Neural progenitor cell (in vitro differentiated cells): ENCODE measurements around the gene ZNF618. TPM values are rescaled to one million over a fixed set of nuclear protein-coding genes. Genes with fewer than 3 reads are reported as not detected.

Experiments used
- DNase-seq: peaks from one replicate; pipeline ENCODE4 v3.0.0-alpha.2; 2016; ENCODE audit warnings: low spot score
- H2AFZ ChIP-seq: fragments of 200-600 bp; sonication (generic); replicated peaks from 2 replicates; pipeline ENCODE4 v1.6.1; 2016; ENCODE audit warnings: antibody characterized with exemption
- H3F3A ChIP-seq: fragments of 200-600 bp; sonication (generic); 2 replicates; pipeline ENCODE4 v1.6.1; 2016; ENCODE audit warnings: antibody characterized with exemption, low read depth
- H3K27ac ChIP-seq: fragments of 200-600 bp; sonication (generic); 2 replicates; pipeline ENCODE4 v1.5.1; 2016; ENCODE audit warnings: mild to moderate bottlenecking
- H3K27me3 ChIP-seq: fragments of 200-600 bp; sonication (generic); 2 replicates; pipeline ENCODE4 v1.6.1; 2016; ENCODE audit warnings: mild to moderate bottlenecking, moderate library complexity
- H3K36me3 ChIP-seq: fragments of 200-600 bp; sonication (generic); 2 replicates; pipeline ENCODE4 v1.5.1; 2016
- H3K4me1 ChIP-seq: fragments of 200-600 bp; sonication (generic); 2 replicates; pipeline ENCODE4 v1.6.1; 2016; ENCODE audit warnings: mixed run types
- H3K4me2 ChIP-seq: fragments of 200-600 bp; sonication (generic); 2 replicates; pipeline ENCODE4 v1.6.1; 2016
- H3K4me3 ChIP-seq: fragments of 200-600 bp; sonication (generic); 2 replicates; pipeline ENCODE4 v1.5.1; 2016
- H3K79me2 ChIP-seq: fragments of 200-600 bp; sonication (generic); 2 replicates; pipeline ENCODE4 v1.6.1; 2016; ENCODE audit warnings: low read depth
- H3K9ac ChIP-seq: fragments of 200-600 bp; sonication (generic); 2 replicates; pipeline ENCODE4 v1.6.1; 2016
- H3K9me3 ChIP-seq: fragments of 200-600 bp; sonication (generic); 2 replicates; pipeline ENCODE4 v1.5.1; 2016; ENCODE audit warnings: low read depth
- H4K20me1 ChIP-seq: fragments of 200-600 bp; sonication (generic); 2 replicates; pipeline ENCODE4 v1.6.1; 2016; ENCODE audit warnings: low read depth
- H3K27ac Mint-ChIP-seq: 3 replicates; pipeline ENCODE4 v1.8.0; 2021; ENCODE audit warnings: mixed read lengths
- H3K27me3 Mint-ChIP-seq: 2 replicates; pipeline ENCODE4 v1.8.0; 2022; ENCODE audit warnings: low read depth, mild to moderate bottlenecking, inconsistent platforms, moderate library complexity, mixed read lengths; ENCODE audit not compliant: insufficient read depth
- H3K36me3 Mint-ChIP-seq: 3 replicates; pipeline ENCODE4 v1.8.0; 2021; ENCODE audit warnings: mixed read lengths
- H3K4me1 Mint-ChIP-seq: 3 replicates; pipeline ENCODE4 v1.8.0; 2021; ENCODE audit warnings: mixed read lengths
- H3K4me3 Mint-ChIP-seq: 3 replicates; pipeline ENCODE4 v1.8.0; 2021; ENCODE audit warnings: mild to moderate bottlenecking, moderate library complexity, mixed read lengths
- H3K9me3 Mint-ChIP-seq: 3 replicates; pipeline ENCODE4 v1.8.0; 2020; ENCODE audit warnings: mixed read lengths
- EZH2 ChIP-seq: fragments of 200-600 bp; sonication (generic); IDR thresholded peaks from 2 replicates; pipeline ENCODE4 v1.6.1; 2017; ENCODE audit warnings: antibody characterized with exemption, mild to moderate bottlenecking, moderate library complexity
- EZH2phosphoT487 ChIP-seq: fragments of 200-600 bp; sonication (generic); IDR thresholded peaks from 2 replicates; pipeline ENCODE4 v1.6.1; 2017; ENCODE audit warnings: antibody characterized with exemption
- total RNA-seq: library from RNA; depleted of rRNA; stranded (reverse); fragments of >200 nt; gene quantifications from 2 replicates; pipeline ENCODE4 v1.2.3, GENCODE V29; 2015; ENCODE audit warnings: low replicate concordance
- TF ChIP-seq, protein P1 (sequence below): fragments of 200-600 bp; sonication (generic); IDR thresholded peaks from 2 replicates; pipeline ENCODE4 v1.5.1; 2017; ENCODE audit warnings: antibody characterized with exemption, mild to moderate bottlenecking

The ZNF618 gene
- total RNA-seq, 1 donor from 2014 or later = 10.5 TPM

DNA sequence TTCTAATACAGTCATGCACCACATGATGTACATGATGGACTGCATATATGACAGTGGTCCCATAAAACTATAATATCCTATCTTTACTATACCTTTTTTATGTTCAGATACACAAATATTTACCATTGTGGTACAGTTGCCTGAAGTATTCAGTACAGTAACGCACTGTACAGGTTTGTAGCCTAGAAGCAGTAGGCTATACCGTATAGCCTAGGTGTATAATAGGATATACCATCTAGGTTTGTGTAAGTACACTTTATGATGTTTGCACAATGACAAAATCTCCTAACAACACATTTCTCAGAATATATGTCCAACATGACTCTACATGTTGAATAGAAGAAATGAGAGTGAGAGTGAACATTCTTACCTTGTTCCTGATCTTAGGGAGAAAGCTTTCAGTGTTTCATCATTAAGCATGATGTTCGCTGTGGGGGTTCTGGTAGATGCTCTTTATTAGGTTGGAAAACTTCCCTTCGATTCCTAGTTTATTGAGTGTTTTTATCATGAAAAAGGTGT is 170.2 kb downstream of the ZNF618 start:
- peaks cover 63% of the 10 kb centered on the region for H3K36me3 Mint-ChIP-seq
- H3K27ac Mint-ChIP-seq = no peak overlapping the region
- H3K9ac ChIP-seq = no peak overlapping the region
- peaks cover 2% of the 10 kb centered on the region for H3K9me3 Mint-ChIP-seq
- no peaks in the 10 kb centered on the region for H3K4me1 ChIP-seq
- DNase-seq = no peak
- no peak overlapping the region for H3K27ac ChIP-seq
- no peaks in the 10 kb centered on the region for H3K36me3 ChIP-seq
- H3F3A ChIP-seq = no peaks in the 10 kb centered on the region
- no peaks in the 10 kb centered on the region for H3K79me2 ChIP-seq
- H4K20me1 ChIP-seq = peaks cover 3% of the 10 kb centered on the region
- no peaks in the 10 kb centered on the region for H3K27me3 ChIP-seq
- H2AFZ ChIP-seq = no peak overlapping the region
- no peak overlapping the region for H3K4me3 Mint-ChIP-seq
- no peaks in the 10 kb centered on the region for H3K27me3 Mint-ChIP-seq
- no peaks in the 10 kb centered on the region for H3K9me3 ChIP-seq
- H3K4me1 Mint-ChIP-seq = peaks cover 3% of the 10 kb centered on the region
- no peak overlapping the region for H3K4me2 ChIP-seq
- no peak overlapping the region for H3K4me3 ChIP-seq
- no peak for TF ChIP-seq EZH2

DNA sequence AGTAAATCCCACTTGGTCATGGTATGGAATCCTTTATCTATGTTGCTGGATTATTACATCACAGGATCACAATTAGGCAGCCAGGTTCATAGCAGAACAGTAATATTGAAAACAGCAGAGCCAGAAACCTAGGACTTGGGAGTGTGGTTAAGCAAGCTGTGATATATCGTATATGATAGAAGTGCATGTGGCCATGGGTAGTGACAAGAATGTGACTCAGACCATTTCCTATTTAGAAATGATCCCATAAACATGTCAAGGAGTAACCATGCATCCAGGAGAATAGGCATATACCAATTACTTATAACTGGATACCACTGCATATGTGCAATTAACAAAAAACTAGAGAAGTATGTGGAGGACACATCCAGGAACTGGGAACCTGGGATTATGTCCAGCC is 170.8 kb downstream of the ZNF618 start:
- DNase-seq = no peak
- no peak overlapping the region for H3K27ac Mint-ChIP-seq
- Histone ChIP-seq H3K36me3 (no peaks in the 10 kb centered on the region), H3K9ac (no peak overlapping the region), H2AFZ (no peak overlapping the region), H4K20me1 (peaks cover 3% of the 10 kb centered on the region), H3K9me3 (no peaks in the 10 kb centered on the region), H3F3A (no peaks in the 10 kb centered on the region), H3K4me1 (no peaks in the 10 kb centered on the region), H3K27ac (no peak overlapping the region), H3K4me2 (no peak overlapping the region), H3K79me2 (no peaks in the 10 kb centered on the region), H3K4me3 (no peak overlapping the region), H3K27me3 (no peaks in the 10 kb centered on the region)
- H3K4me1 Mint-ChIP-seq = peaks cover 3% of the 10 kb centered on the region
- no peaks in the 10 kb centered on the region for H3K27me3 Mint-ChIP-seq
- TF ChIP-seq EZH2phosphoT487 (no peak), EZH2 (no peak)
- TF ChIP-seq, protein P1, sequence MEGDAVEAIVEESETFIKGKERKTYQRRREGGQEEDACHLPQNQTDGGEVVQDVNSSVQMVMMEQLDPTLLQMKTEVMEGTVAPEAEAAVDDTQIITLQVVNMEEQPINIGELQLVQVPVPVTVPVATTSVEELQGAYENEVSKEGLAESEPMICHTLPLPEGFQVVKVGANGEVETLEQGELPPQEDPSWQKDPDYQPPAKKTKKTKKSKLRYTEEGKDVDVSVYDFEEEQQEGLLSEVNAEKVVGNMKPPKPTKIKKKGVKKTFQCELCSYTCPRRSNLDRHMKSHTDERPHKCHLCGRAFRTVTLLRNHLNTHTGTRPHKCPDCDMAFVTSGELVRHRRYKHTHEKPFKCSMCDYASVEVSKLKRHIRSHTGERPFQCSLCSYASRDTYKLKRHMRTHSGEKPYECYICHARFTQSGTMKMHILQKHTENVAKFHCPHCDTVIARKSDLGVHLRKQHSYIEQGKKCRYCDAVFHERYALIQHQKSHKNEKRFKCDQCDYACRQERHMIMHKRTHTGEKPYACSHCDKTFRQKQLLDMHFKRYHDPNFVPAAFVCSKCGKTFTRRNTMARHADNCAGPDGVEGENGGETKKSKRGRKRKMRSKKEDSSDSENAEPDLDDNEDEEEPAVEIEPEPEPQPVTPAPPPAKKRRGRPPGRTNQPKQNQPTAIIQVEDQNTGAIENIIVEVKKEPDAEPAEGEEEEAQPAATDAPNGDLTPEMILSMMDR = no peak
- H3K4me3 Mint-ChIP-seq = no peak overlapping the region
- peaks cover 2% of the 10 kb centered on the region for H3K9me3 Mint-ChIP-seq
- H3K36me3 Mint-ChIP-seq = peaks cover 65% of the 10 kb centered on the region

DNA sequence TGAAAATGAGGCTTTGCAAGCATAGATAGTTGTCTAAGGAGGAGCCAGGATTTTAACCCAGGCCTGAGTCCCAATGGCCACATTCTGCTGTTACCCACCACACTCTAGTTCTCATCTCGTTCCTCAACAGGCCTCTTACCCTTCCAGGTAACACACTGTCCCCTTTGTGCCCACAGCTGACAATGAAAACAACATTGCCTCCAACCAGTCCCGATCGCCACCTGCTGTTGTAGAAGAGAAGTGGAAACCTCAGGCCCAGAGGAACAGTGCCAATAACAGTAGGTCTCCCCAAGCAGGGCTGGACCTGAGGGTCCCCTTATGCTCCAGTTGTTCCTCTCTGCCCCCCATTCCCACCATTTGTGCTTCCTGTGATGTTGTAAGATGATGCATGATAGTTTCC is 171.6 kb downstream of the ZNF618 start:
- H2AFZ ChIP-seq = no peak overlapping the region
- peaks cover 3% of the 10 kb centered on the region for H3K4me1 Mint-ChIP-seq
- H3F3A ChIP-seq = no peaks in the 10 kb centered on the region
- H3K4me3 Mint-ChIP-seq = no peak overlapping the region
- H3K27ac ChIP-seq = no peak overlapping the region
- H3K36me3 Mint-ChIP-seq = peaks cover 67% of the 10 kb centered on the region
- no peak overlapping the region for H3K4me3 ChIP-seq
- no peak overlapping the region for H3K4me2 ChIP-seq
- peaks cover 3% of the 10 kb centered on the region for H4K20me1 ChIP-seq
- no peaks in the 10 kb centered on the region for H3K27me3 Mint-ChIP-seq
- no peaks in the 10 kb centered on the region for H3K79me2 ChIP-seq
- H3K27me3 ChIP-seq = no peaks in the 10 kb centered on the region
- no peaks in the 10 kb centered on the region for H3K4me1 ChIP-seq
- no peak overlapping the region for H3K9ac ChIP-seq
- peaks cover 2% of the 10 kb centered on the region for H3K9me3 Mint-ChIP-seq
- TF ChIP-seq EZH2phosphoT487 (no peak), EZH2 (no peak)
- TF ChIP-seq, protein P1 = peak; percentile 55
- peak; percentile 49 for DNase-seq
- H3K27ac Mint-ChIP-seq = no peak overlapping the region
- no peaks in the 10 kb centered on the region for H3K9me3 ChIP-seq
- H3K36me3 ChIP-seq = no peaks in the 10 kb centered on the region

DNA sequence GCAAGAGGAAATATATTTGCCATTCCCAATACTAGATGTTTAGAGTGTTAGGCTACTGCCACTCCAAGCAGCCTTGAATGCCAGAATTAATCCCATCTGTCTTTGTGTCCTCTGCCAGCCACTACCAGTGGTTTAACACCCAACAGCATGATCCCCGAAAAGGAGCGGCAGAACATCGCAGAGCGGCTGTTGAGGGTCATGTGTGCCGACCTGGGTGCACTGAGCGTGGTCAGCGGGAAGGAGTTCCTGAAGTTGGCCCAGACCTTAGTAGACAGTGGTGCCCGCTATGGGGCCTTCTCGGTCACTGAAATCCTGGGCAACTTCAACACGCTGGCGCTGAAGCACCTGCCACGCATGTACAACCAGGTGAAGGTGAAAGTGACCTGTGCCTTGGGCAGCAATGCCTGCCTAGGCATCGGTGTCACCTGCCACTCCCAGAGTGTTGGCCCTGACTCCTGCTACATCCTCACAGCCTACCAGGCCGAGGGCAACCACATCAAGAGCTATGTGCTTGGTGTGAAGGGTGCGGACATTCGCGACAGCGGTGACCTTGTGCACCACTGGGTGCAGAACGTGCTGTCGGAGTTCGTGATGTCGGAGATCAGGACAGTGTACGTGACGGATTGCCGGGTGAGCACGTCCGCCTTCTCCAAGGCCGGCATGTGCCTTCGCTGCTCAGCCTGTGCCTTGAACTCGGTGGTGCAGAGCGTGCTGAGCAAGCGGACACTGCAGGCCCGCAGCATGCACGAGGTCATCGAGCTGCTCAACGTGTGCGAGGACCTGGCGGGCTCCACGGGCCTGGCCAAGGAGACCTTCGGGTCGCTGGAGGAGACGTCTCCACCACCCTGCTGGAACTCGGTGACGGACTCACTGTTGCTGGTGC is 172.7 kb downstream of the ZNF618 start:
- Mint-ChIP-seq H3K4me1 (peaks cover 3% of the 10 kb centered on the region), H3K4me3 (no peak overlapping the region), H3K36me3 (peaks cover 64% of the 10 kb centered on the region), H3K9me3 (peaks cover 2% of the 10 kb centered on the region), H3K27me3 (no peaks in the 10 kb centered on the region), H3K27ac (no peak overlapping the region)
- no peak overlapping the region for H3K27ac ChIP-seq
- no peak overlapping the region for H2AFZ ChIP-seq
- no peaks in the 10 kb centered on the region for H3F3A ChIP-seq
- H3K79me2 ChIP-seq = no peaks in the 10 kb centered on the region
- no peak for TF ChIP-seq EZH2
- no peak for TF ChIP-seq EZH2phosphoT487
- TF ChIP-seq, protein P1 = no peak
- H3K36me3 ChIP-seq = no peaks in the 10 kb centered on the region
- H3K4me3 ChIP-seq = no peak overlapping the region
- no peaks in the 10 kb centered on the region for H3K27me3 ChIP-seq
- H3K4me1 ChIP-seq = no peaks in the 10 kb centered on the region
- no peak overlapping the region for H3K9ac ChIP-seq
- DNase-seq = no peak
- H3K9me3 ChIP-seq = no peaks in the 10 kb centered on the region
- no peak overlapping the region for H3K4me2 ChIP-seq
- H4K20me1 ChIP-seq = peaks cover 3% of the 10 kb centered on the region
